GM23338 (cell line): Measurements from ENCODE around the gene SEMA4C. TPM values are rescaled to one million over a fixed set of nuclear protein-coding genes. Genes with fewer than 3 reads are reported as not detected.

ENCODE experiments used
- ATAC-seq: fragments of 200-7000 bp; cut with Tn5 transposase; 3 replicates; pipeline ENCODE4 v1.9.1; 2020
- DNase-seq: peaks from one replicate; pipeline ENCODE4 v3.0.0-alpha.2; 2015; ENCODE audit warnings: low spot score
- H2AFZ ChIP-seq: fragments of 200-600 bp; sonication (generic); 2 replicates; pipeline ENCODE4 v1.8.0; 2016; ENCODE audit warnings: antibody characterized with exemption, mild to moderate bottlenecking, moderate library complexity
- H3F3A ChIP-seq: fragments of 200-600 bp; sonication (generic); replicated peaks from 2 replicates; pipeline ENCODE4 v1.8.0; 2017; ENCODE audit warnings: antibody characterized with exemption, mixed run types, low read depth
- H3K27ac ChIP-seq: fragments of 200-600 bp; sonication (generic); 2 replicates; pipeline ENCODE4 v1.6.1; 2016; ENCODE audit warnings: low read depth
- H3K27me3 ChIP-seq: fragments of 200-600 bp; sonication (generic); 2 replicates; pipeline ENCODE4 v1.8.0; 2016; ENCODE audit warnings: mild to moderate bottlenecking, mixed run types, moderate library complexity; ENCODE audit not compliant: insufficient read depth
- H3K36me3 ChIP-seq: fragments of 200-600 bp; sonication (generic); 2 replicates; pipeline ENCODE4 v1.8.0; 2016; ENCODE audit warnings: mild to moderate bottlenecking; ENCODE audit not compliant: insufficient read depth
- H3K4me1 ChIP-seq: fragments of 200-600 bp; sonication (generic); 2 replicates; pipeline ENCODE4 v1.8.0; 2016; ENCODE audit warnings: mild to moderate bottlenecking, moderate library complexity; ENCODE audit not compliant: insufficient read depth
- H3K4me2 ChIP-seq: fragments of 200-600 bp; sonication (generic); 2 replicates; pipeline ENCODE4 v1.7.1; 2017; ENCODE audit warnings: mixed run types
- H3K4me3 ChIP-seq: fragments of 200-600 bp; sonication (generic); 2 replicates; pipeline ENCODE4 v1.6.1; 2016; ENCODE audit warnings: mixed run types
- H3K79me2 ChIP-seq: fragments of 200-600 bp; sonication (generic); replicated peaks from 2 replicates; pipeline ENCODE4 v1.8.0; 2017; ENCODE audit warnings: mild to moderate bottlenecking; ENCODE audit not compliant: insufficient read depth
- H3K9me2 ChIP-seq: fragments of 200-600 bp; sonication (generic); 2 replicates; pipeline ENCODE4 v1.8.0; 2017; ENCODE audit not compliant: insufficient read depth
- H4K20me1 ChIP-seq: fragments of 200-600 bp; sonication (generic); replicated peaks from 2 replicates; pipeline ENCODE4 v1.8.0; 2017; ENCODE audit warnings: mild to moderate bottlenecking; ENCODE audit not compliant: insufficient read depth
- H3K27ac Mint-ChIP-seq: 2 replicates; pipeline ENCODE4 v1.8.0; 2020; ENCODE audit warnings: inconsistent platforms, mild to moderate bottlenecking, moderate library complexity, mixed read lengths
- H3K27me3 Mint-ChIP-seq: 3 replicates; pipeline ENCODE4 v1.8.0; 2022; ENCODE audit warnings: low read depth, mild to moderate bottlenecking, moderate library complexity, mixed read lengths, inconsistent platforms; ENCODE audit not compliant: insufficient read depth, poor library complexity
- H3K36me3 Mint-ChIP-seq: 3 replicates; pipeline ENCODE4 v1.8.0; 2021; ENCODE audit warnings: low read depth, mild to moderate bottlenecking, inconsistent platforms, moderate library complexity, mixed read lengths
- H3K4me1 Mint-ChIP-seq: 3 replicates; pipeline ENCODE4 v1.8.0; 2020; ENCODE audit warnings: mild to moderate bottlenecking, inconsistent platforms, mixed read lengths
- H3K4me3 Mint-ChIP-seq: 3 replicates; pipeline ENCODE4 v1.8.0; 2021; ENCODE audit warnings: moderate library complexity, mild to moderate bottlenecking, inconsistent platforms, mixed read lengths
- H3K9me3 Mint-ChIP-seq: 3 replicates; pipeline ENCODE4 v1.8.0; 2020; ENCODE audit warnings: moderate library complexity, mild to moderate bottlenecking, inconsistent platforms, mixed read lengths
- CREB1 ChIP-seq: fragments of 250-450 bp; sonication (Bioruptor Pico); IDR thresholded peaks from 2 replicates; pipeline ENCODE4 v1.5.0; 2020; ENCODE audit warnings: low read depth, mild to moderate bottlenecking, moderate library complexity
- EZH2 ChIP-seq: fragments of 200-600 bp; sonication (generic); IDR thresholded peaks from one replicate; pipeline ENCODE4 v1.8.0; 2017; ENCODE audit warnings: antibody characterized with exemption, mild to moderate bottlenecking, low read depth; ENCODE audit not compliant: unreplicated experiment
- EZH2phosphoT487 ChIP-seq: fragments of 200-600 bp; sonication (generic); IDR thresholded peaks from one replicate; pipeline ENCODE4 v1.8.1; 2018; ENCODE audit warnings: antibody characterized with exemption; ENCODE audit not compliant: unreplicated experiment
- JUNB ChIP-seq: IDR thresholded peaks from one replicate; pipeline ENCODE4 v1.6.1; 2016; ENCODE audit warnings: antibody characterized with exemption; ENCODE audit not compliant: unreplicated experiment
- NANOG ChIP-seq: IDR thresholded peaks from 2 replicates; pipeline ENCODE4 v1.6.1; 2016; ENCODE audit warnings: antibody characterized with exemption, borderline replicate concordance
- POLR2AphosphoS5 ChIP-seq: IDR thresholded peaks from 2 replicates; pipeline ENCODE4 v1.6.1; 2016; ENCODE audit warnings: antibody characterized with exemption, low read depth
- STAT1 ChIP-seq: IDR thresholded peaks from one replicate; pipeline ENCODE4 v1.6.1; 2016; ENCODE audit warnings: antibody characterized with exemption; ENCODE audit not compliant: unreplicated experiment
- ZNF114 ChIP-seq: fragments of 250-450 bp; sonication (Bioruptor Pico); IDR thresholded peaks from 2 replicates; pipeline ENCODE4 v1.5.0; 2020; ENCODE audit warnings: mild to moderate bottlenecking, moderate library complexity
- ZNF331 ChIP-seq: fragments of 250-450 bp; sonication (Bioruptor Pico); IDR thresholded peaks from 2 replicates; pipeline ENCODE4 v1.5.0; 2020; ENCODE audit warnings: low read depth, mild to moderate bottlenecking, moderate library complexity
- polyA plus RNA-seq: library from polyadenylated mRNA; unstranded; fragments of >200 nt; fragmentation: Nextera tagmentation; extraction: Ambion mirVana; gene quantifications from 2 replicates; pipeline ENCODE4 v1.2.1, GENCODE V29; 2016
- total RNA-seq: library from RNA; depleted of rRNA; stranded (reverse); fragments of >200 nt; shearing (Covaris generic); gene quantifications from 2 replicates; pipeline ENCODE4 v1.2.3, GENCODE V29; 2014
- TF ChIP-seq, protein P1 (sequence below): IDR thresholded peaks from 2 replicates; pipeline ENCODE4 v1.6.1; 2016; ENCODE audit warnings: antibody characterized with exemption
- TF ChIP-seq, protein P2 (sequence below): fragments of 250-450 bp; sonication (Bioruptor Pico); IDR thresholded peaks from 2 replicates; pipeline ENCODE4 v1.5.0; 2020; ENCODE audit warnings: mild to moderate bottlenecking, moderate library complexity
- TF ChIP-seq, protein P3 (sequence below), 2 experiments: fragments of 200-600 bp in 1 of 2; sonication (generic) in 1 of 2; conservative IDR thresholded peaks; 2 replicates each; pipeline versions ENCODE4 v1.5.1 to v1.6.1; 2016 to 2017; ENCODE audit warnings: antibody characterized with exemption in 2 of 2, low read depth in 2 of 2, mild to moderate bottlenecking in 2 of 2, moderate library complexity in 1 of 2
- TF ChIP-seq, protein P4 (sequence below): IDR thresholded peaks from one replicate; pipeline ENCODE4 v1.6.1; 2018; ENCODE audit warnings: antibody characterized with exemption; ENCODE audit not compliant: unreplicated experiment

Gene SEMA4C
- total and polyA plus RNA-seq, 2 experiments from 2014 or later = 16.8 to 80.7 TPM

DNA sequence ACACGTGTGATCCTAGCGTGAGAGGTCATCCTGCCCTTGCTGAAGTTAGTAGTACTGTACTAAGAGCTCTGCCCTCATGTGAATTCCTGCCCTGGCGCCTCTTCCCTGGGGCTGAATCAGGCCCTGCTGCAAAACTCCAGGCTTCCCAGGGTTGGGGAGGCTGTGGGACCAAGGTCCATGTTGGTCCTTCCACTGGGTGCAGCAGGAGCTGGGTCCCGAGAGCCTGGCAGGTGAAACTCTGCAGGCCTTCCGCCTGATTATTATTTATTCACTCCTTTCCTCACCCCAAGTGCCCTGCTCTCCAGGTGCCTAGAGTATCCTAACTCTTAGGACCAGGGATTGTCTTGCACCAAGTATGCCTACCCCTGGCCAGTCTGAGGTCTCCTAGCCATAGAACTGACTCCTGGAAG, 59.1 kb downstream of the SEMA4C start:
- Histone ChIP-seq H3K9me2 (no peaks in the 10 kb centered on the region), H3K36me3 (no peaks in the 10 kb centered on the region), H3K4me1 (peaks cover 5% of the 10 kb centered on the region), H3K4me3 (no peak overlapping the region), H3K27me3 (no peaks in the 10 kb centered on the region), H4K20me1 (no peaks in the 10 kb centered on the region), H3K79me2 (no peaks in the 10 kb centered on the region), H3F3A (peaks cover 6% of the 10 kb centered on the region; the same call in 1 of the 2 replicates), H3K4me2 (no peak overlapping the region), H3K27ac (no peak overlapping the region), H2AFZ (no peak overlapping the region)
- H3K27me3 Mint-ChIP-seq = no peaks in the 10 kb centered on the region
- no peaks in the 10 kb centered on the region for H3K4me1 Mint-ChIP-seq
- no peak for TF ChIP-seq POLR2AphosphoS5
- TF ChIP-seq, protein P1, sequence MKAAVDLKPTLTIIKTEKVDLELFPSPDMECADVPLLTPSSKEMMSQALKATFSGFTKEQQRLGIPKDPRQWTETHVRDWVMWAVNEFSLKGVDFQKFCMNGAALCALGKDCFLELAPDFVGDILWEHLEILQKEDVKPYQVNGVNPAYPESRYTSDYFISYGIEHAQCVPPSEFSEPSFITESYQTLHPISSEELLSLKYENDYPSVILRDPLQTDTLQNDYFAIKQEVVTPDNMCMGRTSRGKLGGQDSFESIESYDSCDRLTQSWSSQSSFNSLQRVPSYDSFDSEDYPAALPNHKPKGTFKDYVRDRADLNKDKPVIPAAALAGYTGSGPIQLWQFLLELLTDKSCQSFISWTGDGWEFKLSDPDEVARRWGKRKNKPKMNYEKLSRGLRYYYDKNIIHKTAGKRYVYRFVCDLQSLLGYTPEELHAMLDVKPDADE = no peak
- TF ChIP-seq EZH2 = no peak
- no peak for TF ChIP-seq CREB1
- no peak for TF ChIP-seq ZNF331 (CRISPR knock-in tag)
- TF ChIP-seq, protein P2, sequence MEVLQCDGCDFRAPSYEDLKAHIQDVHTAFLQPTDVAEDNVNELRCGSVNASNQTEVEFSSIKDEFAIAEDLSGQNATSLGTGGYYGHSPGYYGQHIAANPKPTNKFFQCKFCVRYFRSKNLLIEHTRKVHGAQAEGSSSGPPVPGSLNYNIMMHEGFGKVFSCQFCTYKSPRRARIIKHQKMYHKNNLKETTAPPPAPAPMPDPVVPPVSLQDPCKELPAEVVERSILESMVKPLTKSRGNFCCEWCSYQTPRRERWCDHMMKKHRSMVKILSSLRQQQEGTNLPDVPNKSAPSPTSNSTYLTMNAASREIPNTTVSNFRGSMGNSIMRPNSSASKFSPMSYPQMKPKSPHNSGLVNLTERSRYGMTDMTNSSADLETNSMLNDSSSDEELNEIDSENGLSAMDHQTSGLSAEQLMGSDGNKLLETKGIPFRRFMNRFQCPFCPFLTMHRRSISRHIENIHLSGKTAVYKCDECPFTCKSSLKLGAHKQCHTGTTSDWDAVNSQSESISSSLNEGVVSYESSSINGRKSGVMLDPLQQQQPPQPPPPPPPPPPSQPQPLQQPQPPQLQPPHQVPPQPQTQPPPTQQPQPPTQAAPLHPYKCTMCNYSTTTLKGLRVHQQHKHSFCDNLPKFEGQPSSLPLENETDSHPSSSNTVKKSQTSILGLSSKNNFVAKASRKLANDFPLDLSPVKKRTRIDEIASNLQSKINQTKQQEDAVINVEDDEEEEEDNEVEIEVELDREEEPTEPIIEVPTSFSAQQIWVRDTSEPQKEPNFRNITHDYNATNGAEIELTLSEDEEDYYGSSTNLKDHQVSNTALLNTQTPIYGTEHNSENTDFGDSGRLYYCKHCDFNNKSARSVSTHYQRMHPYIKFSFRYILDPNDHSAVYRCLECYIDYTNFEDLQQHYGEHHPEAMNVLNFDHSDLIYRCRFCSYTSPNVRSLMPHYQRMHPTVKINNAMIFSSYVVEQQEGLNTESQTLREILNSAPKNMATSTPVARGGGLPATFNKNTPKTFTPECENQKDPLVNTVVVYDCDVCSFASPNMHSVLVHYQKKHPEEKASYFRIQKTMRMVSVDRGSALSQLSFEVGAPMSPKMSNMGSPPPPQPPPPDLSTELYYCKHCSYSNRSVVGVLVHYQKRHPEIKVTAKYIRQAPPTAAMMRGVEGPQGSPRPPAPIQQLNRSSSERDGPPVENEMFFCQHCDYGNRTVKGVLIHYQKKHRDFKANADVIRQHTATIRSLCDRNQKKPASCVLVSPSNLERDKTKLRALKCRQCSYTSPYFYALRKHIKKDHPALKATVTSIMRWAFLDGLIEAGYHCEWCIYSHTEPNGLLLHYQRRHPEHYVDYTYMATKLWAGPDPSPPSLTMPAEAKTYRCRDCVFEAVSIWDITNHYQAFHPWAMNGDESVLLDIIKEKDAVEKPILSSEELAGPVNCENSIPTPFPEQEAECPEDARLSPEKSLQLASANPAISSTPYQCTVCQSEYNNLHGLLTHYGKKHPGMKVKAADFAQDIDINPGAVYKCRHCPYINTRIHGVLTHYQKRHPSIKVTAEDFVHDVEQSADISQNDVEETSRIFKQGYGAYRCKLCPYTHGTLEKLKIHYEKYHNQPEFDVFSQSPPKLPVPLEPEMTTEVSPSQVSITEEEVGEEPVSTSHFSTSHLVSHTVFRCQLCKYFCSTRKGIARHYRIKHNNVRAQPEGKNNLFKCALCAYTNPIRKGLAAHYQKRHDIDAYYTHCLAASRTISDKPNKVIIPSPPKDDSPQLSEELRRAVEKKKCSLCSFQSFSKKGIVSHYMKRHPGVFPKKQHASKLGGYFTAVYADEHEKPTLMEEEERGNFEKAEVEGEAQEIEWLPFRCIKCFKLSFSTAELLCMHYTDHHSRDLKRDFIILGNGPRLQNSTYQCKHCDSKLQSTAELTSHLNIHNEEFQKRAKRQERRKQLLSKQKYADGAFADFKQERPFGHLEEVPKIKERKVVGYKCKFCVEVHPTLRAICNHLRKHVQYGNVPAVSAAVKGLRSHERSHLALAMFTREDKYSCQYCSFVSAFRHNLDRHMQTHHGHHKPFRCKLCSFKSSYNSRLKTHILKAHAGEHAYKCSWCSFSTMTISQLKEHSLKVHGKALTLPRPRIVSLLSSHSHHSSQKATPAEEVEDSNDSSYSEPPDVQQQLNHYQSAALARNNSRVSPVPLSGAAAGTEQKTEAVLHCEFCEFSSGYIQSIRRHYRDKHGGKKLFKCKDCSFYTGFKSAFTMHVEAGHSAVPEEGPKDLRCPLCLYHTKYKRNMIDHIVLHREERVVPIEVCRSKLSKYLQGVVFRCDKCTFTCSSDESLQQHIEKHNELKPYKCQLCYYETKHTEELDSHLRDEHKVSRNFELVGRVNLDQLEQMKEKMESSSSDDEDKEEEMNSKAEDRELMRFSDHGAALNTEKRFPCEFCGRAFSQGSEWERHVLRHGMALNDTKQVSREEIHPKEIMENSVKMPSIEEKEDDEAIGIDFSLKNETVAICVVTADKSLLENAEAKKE (CRISPR knock-in tag) = no peak
- TF ChIP-seq STAT1 = no peak
- TF ChIP-seq, protein P3, sequence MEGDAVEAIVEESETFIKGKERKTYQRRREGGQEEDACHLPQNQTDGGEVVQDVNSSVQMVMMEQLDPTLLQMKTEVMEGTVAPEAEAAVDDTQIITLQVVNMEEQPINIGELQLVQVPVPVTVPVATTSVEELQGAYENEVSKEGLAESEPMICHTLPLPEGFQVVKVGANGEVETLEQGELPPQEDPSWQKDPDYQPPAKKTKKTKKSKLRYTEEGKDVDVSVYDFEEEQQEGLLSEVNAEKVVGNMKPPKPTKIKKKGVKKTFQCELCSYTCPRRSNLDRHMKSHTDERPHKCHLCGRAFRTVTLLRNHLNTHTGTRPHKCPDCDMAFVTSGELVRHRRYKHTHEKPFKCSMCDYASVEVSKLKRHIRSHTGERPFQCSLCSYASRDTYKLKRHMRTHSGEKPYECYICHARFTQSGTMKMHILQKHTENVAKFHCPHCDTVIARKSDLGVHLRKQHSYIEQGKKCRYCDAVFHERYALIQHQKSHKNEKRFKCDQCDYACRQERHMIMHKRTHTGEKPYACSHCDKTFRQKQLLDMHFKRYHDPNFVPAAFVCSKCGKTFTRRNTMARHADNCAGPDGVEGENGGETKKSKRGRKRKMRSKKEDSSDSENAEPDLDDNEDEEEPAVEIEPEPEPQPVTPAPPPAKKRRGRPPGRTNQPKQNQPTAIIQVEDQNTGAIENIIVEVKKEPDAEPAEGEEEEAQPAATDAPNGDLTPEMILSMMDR (conservative IDR thresholded peaks at IDR 0.05; ENCODE audit: low read depth in 2 of 2) = no peak
- TF ChIP-seq, protein P4, sequence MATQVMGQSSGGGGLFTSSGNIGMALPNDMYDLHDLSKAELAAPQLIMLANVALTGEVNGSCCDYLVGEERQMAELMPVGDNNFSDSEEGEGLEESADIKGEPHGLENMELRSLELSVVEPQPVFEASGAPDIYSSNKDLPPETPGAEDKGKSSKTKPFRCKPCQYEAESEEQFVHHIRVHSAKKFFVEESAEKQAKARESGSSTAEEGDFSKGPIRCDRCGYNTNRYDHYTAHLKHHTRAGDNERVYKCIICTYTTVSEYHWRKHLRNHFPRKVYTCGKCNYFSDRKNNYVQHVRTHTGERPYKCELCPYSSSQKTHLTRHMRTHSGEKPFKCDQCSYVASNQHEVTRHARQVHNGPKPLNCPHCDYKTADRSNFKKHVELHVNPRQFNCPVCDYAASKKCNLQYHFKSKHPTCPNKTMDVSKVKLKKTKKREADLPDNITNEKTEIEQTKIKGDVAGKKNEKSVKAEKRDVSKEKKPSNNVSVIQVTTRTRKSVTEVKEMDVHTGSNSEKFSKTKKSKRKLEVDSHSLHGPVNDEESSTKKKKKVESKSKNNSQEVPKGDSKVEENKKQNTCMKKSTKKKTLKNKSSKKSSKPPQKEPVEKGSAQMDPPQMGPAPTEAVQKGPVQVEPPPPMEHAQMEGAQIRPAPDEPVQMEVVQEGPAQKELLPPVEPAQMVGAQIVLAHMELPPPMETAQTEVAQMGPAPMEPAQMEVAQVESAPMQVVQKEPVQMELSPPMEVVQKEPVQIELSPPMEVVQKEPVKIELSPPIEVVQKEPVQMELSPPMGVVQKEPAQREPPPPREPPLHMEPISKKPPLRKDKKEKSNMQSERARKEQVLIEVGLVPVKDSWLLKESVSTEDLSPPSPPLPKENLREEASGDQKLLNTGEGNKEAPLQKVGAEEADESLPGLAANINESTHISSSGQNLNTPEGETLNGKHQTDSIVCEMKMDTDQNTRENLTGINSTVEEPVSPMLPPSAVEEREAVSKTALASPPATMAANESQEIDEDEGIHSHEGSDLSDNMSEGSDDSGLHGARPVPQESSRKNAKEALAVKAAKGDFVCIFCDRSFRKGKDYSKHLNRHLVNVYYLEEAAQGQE = no peak
- TF ChIP-seq ZNF114 (CRISPR knock-in tag) = no peak
- TF ChIP-seq JUNB = no peak
- no peak for TF ChIP-seq NANOG
- TF ChIP-seq EZH2phosphoT487 = no peak
- no peak overlapping the region for H3K4me3 Mint-ChIP-seq
- ATAC-seq (no peak), DNase-seq (no peak)
- no peak overlapping the region for H3K27ac Mint-ChIP-seq
- H3K9me3 Mint-ChIP-seq = peaks cover 6% of the 10 kb centered on the region; the same call in 1 of the 3 replicates
- peaks cover 11% of the 10 kb centered on the region; the same call in 2 of the 3 replicates for H3K36me3 Mint-ChIP-seq
